ENCODE data around the gene RPL12.

RPL12 gene

GRCh38 chr9:127450830-127451607, at the start of gene RPL12, which contains the start of gene LRSAM1:
Gene RPL12 (minus strand): TSS chr9:127451406. CDS start chr9:127451317, 89 bp downstream.
Gene LRSAM1 (plus strand): TSS chr9:127451510. CDS start chr9:127454528, 3,018 bp downstream.
- peak; percentile 99 for DNase-seq

GRCh38 chr9:127500862-127501261, 49.7 kb upstream of the RPL12 start:
- DNase-seq, result no peak

GRCh38 chr9:127500399-127500798, 49.2 kb upstream of the RPL12 start:
- no peak for DNase-seq

- DNase-seq, result no peak
These were observed 47.1 kb upstream of the RPL12 start for GRCh38 chr9:127498298-127498697.

- DNase-seq, result no peak
These were observed 46.6 kb upstream of the RPL12 start for GRCh38 chr9:127497656-127498290.

- DNase-seq, result no peak
These were observed 45.8 kb upstream of the RPL12 start for GRCh38 chr9:127496974-127497373.

GRCh38 chr9:127495884-127496555, 44.8 kb upstream of the RPL12 start:
- no peak for DNase-seq

GRCh38 chr9:127494304-127494702, 43.1 kb upstream of the RPL12 start:
- no peak for DNase-seq

GRCh38 chr9:127493592-127494303, 42.5 kb upstream of the RPL12 start:
- no peak for DNase-seq

- no peak for DNase-seq
These were observed 41.4 kb upstream of the RPL12 start for GRCh38 chr9:127492616-127493015.

GRCh38 chr9:127491516-127491915, 40.3 kb upstream of the RPL12 start:
- no peak for DNase-seq

- no peak for DNase-seq
These were observed 39.5 kb upstream of the RPL12 start for GRCh38 chr9:127490535-127491230.

GRCh38 chr9:127489471-127490115, 38.4 kb upstream of the RPL12 start:
- no peak for DNase-seq

- no peak for DNase-seq
These were observed 37.7 kb upstream of the RPL12 start for GRCh38 chr9:127488946-127489345.

- DNase-seq, result no peak
These were observed 34.8 kb upstream of the RPL12 start for GRCh38 chr9:127485995-127486394.

- no peak for DNase-seq
These were observed 31.5 kb upstream of the RPL12 start for GRCh38 chr9:127482662-127483061.

- no peak for DNase-seq
These were observed 28.4 kb upstream of the RPL12 start for GRCh38 chr9:127479507-127480081.

- no peak for DNase-seq
These were observed 23.4 kb upstream of the RPL12 start for GRCh38 chr9:127474592-127474991.

GRCh38 chr9:127473932-127474331, 22.7 kb upstream of the RPL12 start:
- no peak for DNase-seq

GRCh38 chr9:127473501-127473900, 22.3 kb upstream of the RPL12 start:
- DNase-seq, result no peak

GRCh38 chr9:127470662-127471061, 19.5 kb upstream of the RPL12 start:
- DNase-seq, result no peak

GRCh38 chr9:127467621-127468020, 16.4 kb upstream of the RPL12 start:
- no peak for DNase-seq

Data from activated CD4-positive, alpha-beta T cell treated with anti-CD3 and anti-CD28 coated beads for 1 hour (primary cell).